K562 (cell line): Measurements from ENCODE around the gene EFHC2. TPM values are rescaled to one million over a fixed set of nuclear protein-coding genes. Genes with fewer than 3 reads are reported as not detected.

Experiments used
- ATAC-seq: fragments of 200-7000 bp; cut with Tn5 transposase; 3 replicates; pipeline ENCODE4 v1.9.1; 2020; ENCODE audit warnings: moderate library complexity
- BruUV-seq: library from RNA; stranded (reverse); fragments of 400-500 nt; replicated peaks from 2 replicates; lab custom pipeline; 2021; lab: Mats Ljungman, UMichigan
- CTCF ChIA-PET: fragments of 300-600 bp; formaldehyde crosslinking; extraction: SDS; loops from one replicate; lab custom pipeline; 2021; ENCODE audit warnings: low intra/inter-chr PET ratio; lab: Yijun Ruan, JAX
- POLR2A ChIA-PET: fragments of 300-600, 350-650 bp; sonication (Branson Sonifier 250); formaldehyde crosslinking; extraction: SDS; loops from one replicate; lab custom pipeline; 2021; ENCODE audit warnings: antibody characterized with exemption, inconsistent platforms; lab: Yijun Ruan, JAX
- DNase-seq, 4 experiments: peaks; one replicate each; pipeline versions ENCODE4 v3.0.0 to v3.0.0-alpha.2; 2011 to 2018; ENCODE audit warnings: low spot score in 3 of 4, mixed read lengths in 3 of 4; ENCODE audit errors: extremely low read depth in 1 of 4
- FAIRE-seq: peaks from 2 replicates; lab custom pipeline; 2011; peaks lifted over from hg19 to GRCh38; lab: Jason Lieb, UNC
- H2AFZ ChIP-seq: 2 replicates; pipeline ENCODE4 v1.6.0; 2011; ENCODE audit warnings: low read depth, low read length, control low read depth, inconsistent platforms
- H3K27ac ChIP-seq: fragments of 200-600 bp; 3 replicates; pipeline ENCODE4 v1.8.0; 2011; ENCODE audit warnings: low read depth, mild to moderate bottlenecking, control low read depth, inconsistent platforms, low read length, moderate library complexity, mixed read lengths; ENCODE audit errors: extremely low read depth
- H3K27me3 ChIP-seq, 2 experiments: fragments of 300-600 bp in 1 of 2; 2 replicates in 1 of 2; 3 replicates in 1 of 2; pipeline versions ENCODE4 v1.6.0 to v1.8.0; 2011; ENCODE audit warnings: inconsistent platforms in 2 of 2, low read length in 2 of 2, mild to moderate bottlenecking in 1 of 2, mixed read lengths in 1 of 2, moderate library complexity in 1 of 2; ENCODE audit not compliant: control insufficient read depth in 2 of 2, insufficient read depth in 2 of 2
- H3K36me3 ChIP-seq: fragments of 300-600 bp; 3 replicates; pipeline ENCODE4 v1.8.0; 2011; ENCODE audit warnings: mild to moderate bottlenecking, low read length, inconsistent platforms; ENCODE audit not compliant: control insufficient read depth, insufficient read depth
- H3K4me1 ChIP-seq, 2 experiments: fragments of 200-600 bp in 1 of 2; replicated peaks in 1 of 2; 2 replicates in 1 of 2; 3 replicates in 1 of 2; pipeline versions ENCODE4 v1.5.1 to v1.8.0; 2011; ENCODE audit warnings: inconsistent platforms in 2 of 2, low read length in 2 of 2, mild to moderate bottlenecking in 1 of 2, mixed read lengths in 1 of 2, moderate library complexity in 1 of 2; ENCODE audit not compliant: control insufficient read depth in 2 of 2, insufficient read depth in 2 of 2
- H3K4me2 ChIP-seq: 2 replicates; pipeline ENCODE4 v1.6.1; 2011; ENCODE audit warnings: low read length, control low read depth, inconsistent platforms, mixed read lengths; ENCODE audit not compliant: insufficient read depth
- H3K4me3 ChIP-seq: fragments of 200-600 bp; sonication (generic), shearing (Covaris generic); 2 replicates; pipeline ENCODE4 v1.5.1; 2016; ENCODE audit warnings: control low read depth, inconsistent platforms
- H3K79me2 ChIP-seq: fragments of 200-600 bp; 3 replicates; pipeline ENCODE4 v1.8.0; 2011; ENCODE audit warnings: low read length, inconsistent platforms; ENCODE audit not compliant: control insufficient read depth, insufficient read depth
- H3K9ac ChIP-seq, 2 experiments: 2 replicates each; pipeline versions ENCODE4 v1.6.0 to v1.6.1; 2011; ENCODE audit warnings: low read depth in 2 of 2, low read length in 2 of 2, control low read depth in 1 of 2, inconsistent platforms in 1 of 2, mild to moderate bottlenecking in 1 of 2, mixed read lengths in 1 of 2; ENCODE audit not compliant: insufficient read depth in 1 of 2
- H3K9me1 ChIP-seq: one replicate; pipeline ENCODE4 v1.6.0; 2011; ENCODE audit warnings: inconsistent platforms, mild to moderate bottlenecking, low read length, moderate library complexity; ENCODE audit not compliant: control insufficient read depth, insufficient read depth
- H3K9me3 ChIP-seq: replicated peaks from 2 replicates; pipeline ENCODE4 v1.5.1; 2011; ENCODE audit warnings: low read depth, low read length, inconsistent platforms; ENCODE audit not compliant: control insufficient read depth, insufficient read depth
- H4K20me1 ChIP-seq: replicated peaks from 2 replicates; pipeline ENCODE4 v1.6.1; 2011; ENCODE audit warnings: low read length, inconsistent platforms, mixed read lengths; ENCODE audit not compliant: control insufficient read depth, insufficient read depth
- CBFA2T2 ChIP-seq: fragments of 450-650 bp; conservative IDR thresholded peaks from 2 replicates; pipeline ENCODE4 v1.6.1; 2017; ENCODE audit warnings: mild to moderate bottlenecking
- CREB1 ChIP-seq, 2 experiments: sonication (generic) in 1 of 2; formaldehyde crosslinking in 1 of 2; IDR thresholded peaks; 2 replicates each; pipeline versions ENCODE4 v1.6.1 to v1.8.0; 2012 to 2022; ENCODE audit warnings: inconsistent platforms in 1 of 2, mild to moderate bottlenecking in 1 of 2, missing genetic modification reagents in 1 of 2, moderate library complexity in 1 of 2
- SMC3 ChIP-seq: conservative IDR thresholded peaks from 2 replicates; pipeline ENCODE4 v1.6.1; 2011; ENCODE audit warnings: low read depth, low read length, improper control_type of control experiment; ENCODE audit not compliant: insufficient read depth
- SRSF9 ChIP-seq: fragments of 200-400 bp; formaldehyde crosslinking; IDR thresholded peaks from 2 replicates; pipeline ENCODE4 v1.6.1; 2017; ENCODE audit warnings: low read depth, low read length, borderline replicate concordance
- TAF1 ChIP-seq: IDR thresholded peaks from 2 replicates; pipeline ENCODE4 v1.6.1; 2011; ENCODE audit warnings: mild to moderate bottlenecking, low read length, moderate library complexity; ENCODE audit not compliant: insufficient read depth, control insufficient read depth, severe bottlenecking; ENCODE audit errors: extremely low read depth
- WGBS: fragments of 100-300 bp; shearing (Covaris generic); methylation state at CpG from one replicate; pipeline ENCODE4 v1.1.6; 2016; ENCODE audit warnings: low coverage, mixed read lengths; ENCODE audit not compliant: insufficient coverage; ENCODE audit errors: missing lambda C conversion rate; 5-methylcytosine and 5-hydroxymethylcytosine counted together
- in situ Hi-C: fragments of 300-500 bp; cut with MboI; formaldehyde crosslinking; loops from 4 replicates; pipeline ENCODE4 v1.15.0; 2018; ENCODE audit warnings: inconsistent platforms, mixed read lengths
- intact Hi-C: fragments of 100-400 bp; cut with micrococcal nuclease; formaldehyde crosslinking; loops from 2 replicates; pipeline ENCODE4 v1.14.2; 2022
- polyA plus RNA-seq, 8 experiments: library from polyadenylated mRNA; depleted of rRNA in 4 of 8; stranded (reverse) in 5 of 8; unstranded in 3 of 8; fragments of >200 nt; fragmentation: Nextera tagmentation in 2 of 8; fragmentation: Illumina TruSeq in 1 of 8; extraction: Ambion mirVana in 2 of 8; extraction: Trizol in 1 of 8; gene quantifications; 2 replicates each; pipeline versions ENCODE4 v1.2.1 to v1.2.3, GENCODE V29; 2011 to 2014; ENCODE audit warnings: inconsistent platforms in 1 of 8, missing spikeins in 1 of 8
- total RNA-seq, 7 experiments: library from RNA; depleted of rRNA in 6 of 7; stranded (reverse); fragments of >200 nt in 6 of 7; fragmentation: Illumina TruSeq in 2 of 7; extraction: Trizol in 2 of 7; gene quantifications; 2 replicates each; pipeline versions ENCODE4 v1.2.1 to v1.2.3, GENCODE V29; 2011 to 2021; ENCODE audit warnings: low replicate concordance in 1 of 7
- TF ChIP-seq, protein P1 (sequence below), 2 experiments: fragments of 450-650 bp in 1 of 2; sonication (generic) in 1 of 2; formaldehyde crosslinking; conservative IDR thresholded peaks; 2 replicates each; pipeline versions ENCODE4 v1.4.0 to v1.8.1; 2020 to 2022; ENCODE audit warnings: mild to moderate bottlenecking in 1 of 2, missing genetic modification reagents in 1 of 2
- TF ChIP-seq, protein P2 (sequence below): sonication (generic); formaldehyde crosslinking; IDR thresholded peaks from 2 replicates; pipeline ENCODE4 v1.8.1; 2023; ENCODE audit warnings: mild to moderate bottlenecking, missing genetic modification reagents
- TF ChIP-seq, protein P3 (sequence below), 2 experiments: fragments of 450-650 bp; formaldehyde crosslinking in 1 of 2; IDR thresholded peaks; 2 replicates each; pipeline versions ENCODE4 v1.4.0 to v1.6.1; 2014 to 2020; ENCODE audit warnings: mild to moderate bottlenecking in 2 of 2, borderline replicate concordance in 1 of 2, low read depth in 1 of 2

EFHC2 gene
- total and polyA plus RNA-seq, 9 of the 15 experiments (the other 6 are each of a cell fraction or from before 2014, with no cell fraction given) = 1.3 to 8.1 (median 3.0) TPM

DNA sequence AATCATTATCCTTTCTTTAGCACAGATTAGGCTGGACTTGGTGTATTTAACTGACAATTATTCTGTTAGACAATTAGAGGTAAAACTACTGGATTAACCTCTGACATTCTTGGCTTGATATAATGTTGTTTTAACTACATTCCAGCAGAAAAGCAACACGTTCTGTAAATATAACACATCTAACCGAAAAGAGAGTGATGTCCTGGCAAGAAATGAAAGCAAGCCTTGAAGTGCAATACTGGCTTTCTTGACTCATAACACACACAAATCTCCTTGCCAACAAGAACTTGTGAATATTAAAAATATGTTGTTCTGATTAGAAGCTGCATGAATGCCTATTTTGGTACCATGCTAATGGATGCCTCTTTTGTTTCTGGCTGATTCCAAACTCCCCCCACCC is 76.4 kb downstream of the EFHC2 start (continued):
- TF ChIP-seq SMC3 = no peak
- TF ChIP-seq TAF1 = no peak
- TF ChIP-seq, all 486 proteins: peak for 0

DNA sequence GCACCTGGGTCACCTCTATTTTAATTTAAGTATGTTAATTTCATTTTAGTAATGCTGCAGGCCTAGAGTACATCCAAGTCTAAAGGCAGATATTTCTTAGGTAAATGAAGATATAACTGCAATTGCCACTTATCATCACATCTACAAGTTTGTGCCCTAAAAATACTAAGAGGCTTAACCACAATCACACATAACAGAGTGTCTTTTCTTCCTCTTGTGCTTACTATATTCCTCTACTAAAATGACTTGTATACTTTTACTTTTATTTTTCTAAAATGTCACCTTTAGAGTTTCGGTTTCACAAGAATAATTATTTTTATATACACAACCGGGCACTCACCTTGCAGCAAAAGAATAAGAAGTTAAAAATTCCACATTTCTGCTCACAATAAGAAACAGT is 77.9 kb downstream of the EFHC2 start:
- intact Hi-C loops (no loop called here), in situ Hi-C loops (no loop called here)
- Histone ChIP-seq H3K4me2 (no peak overlapping the region), H3K36me3 (no peaks in the 10 kb centered on the region), H3K9ac (no peak overlapping the region), H3K27ac (no peak overlapping the region), H3K4me1 (no peaks in the 10 kb centered on the region; a peak in 1 of 5 replicates), H3K79me2 (no peaks in the 10 kb centered on the region), H3K27me3 (no peaks in the 10 kb centered on the region), H3K4me3 (no peak overlapping the region), H3K9me3 (no peaks in the 10 kb centered on the region), H2AFZ (no peak overlapping the region), H4K20me1 (no peaks in the 10 kb centered on the region), H3K9me1 (no peaks in the 10 kb centered on the region)
- FAIRE-seq (no peak), ATAC-seq (no peak), DNase-seq (no peak)
- no TSS peak for BruUV-seq
- POLR2A ChIA-PET = no interaction called here
- 18% methylated on average over 2 of the region's 2 CpGs for WGBS
- CTCF ChIA-PET = no interaction called here
- TF ChIP-seq CBFA2T2 (no peak), CREB1 (IDR thresholded peaks at IDR 0.05) (no peak), CREB1 (CRISPR knock-in tag; IDR thresholded peaks at IDR 0.05) (no peak), SRSF9 (no peak)
- TF ChIP-seq, protein P1, sequence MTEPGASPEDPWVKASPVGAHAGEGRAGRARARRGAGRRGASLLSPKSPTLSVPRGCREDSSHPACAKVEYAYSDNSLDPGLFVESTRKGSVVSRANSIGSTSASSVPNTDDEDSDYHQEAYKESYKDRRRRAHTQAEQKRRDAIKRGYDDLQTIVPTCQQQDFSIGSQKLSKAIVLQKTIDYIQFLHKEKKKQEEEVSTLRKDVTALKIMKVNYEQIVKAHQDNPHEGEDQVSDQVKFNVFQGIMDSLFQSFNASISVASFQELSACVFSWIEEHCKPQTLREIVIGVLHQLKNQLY (CRISPR knock-in tag; conservative IDR thresholded peaks at IDR 0.05) = no peak
- TF ChIP-seq, protein P2, sequence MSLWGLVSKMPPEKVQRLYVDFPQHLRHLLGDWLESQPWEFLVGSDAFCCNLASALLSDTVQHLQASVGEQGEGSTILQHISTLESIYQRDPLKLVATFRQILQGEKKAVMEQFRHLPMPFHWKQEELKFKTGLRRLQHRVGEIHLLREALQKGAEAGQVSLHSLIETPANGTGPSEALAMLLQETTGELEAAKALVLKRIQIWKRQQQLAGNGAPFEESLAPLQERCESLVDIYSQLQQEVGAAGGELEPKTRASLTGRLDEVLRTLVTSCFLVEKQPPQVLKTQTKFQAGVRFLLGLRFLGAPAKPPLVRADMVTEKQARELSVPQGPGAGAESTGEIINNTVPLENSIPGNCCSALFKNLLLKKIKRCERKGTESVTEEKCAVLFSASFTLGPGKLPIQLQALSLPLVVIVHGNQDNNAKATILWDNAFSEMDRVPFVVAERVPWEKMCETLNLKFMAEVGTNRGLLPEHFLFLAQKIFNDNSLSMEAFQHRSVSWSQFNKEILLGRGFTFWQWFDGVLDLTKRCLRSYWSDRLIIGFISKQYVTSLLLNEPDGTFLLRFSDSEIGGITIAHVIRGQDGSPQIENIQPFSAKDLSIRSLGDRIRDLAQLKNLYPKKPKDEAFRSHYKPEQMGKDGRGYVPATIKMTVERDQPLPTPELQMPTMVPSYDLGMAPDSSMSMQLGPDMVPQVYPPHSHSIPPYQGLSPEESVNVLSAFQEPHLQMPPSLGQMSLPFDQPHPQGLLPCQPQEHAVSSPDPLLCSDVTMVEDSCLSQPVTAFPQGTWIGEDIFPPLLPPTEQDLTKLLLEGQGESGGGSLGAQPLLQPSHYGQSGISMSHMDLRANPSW (CRISPR knock-in tag) = no peak
- TF ChIP-seq, protein P3, sequence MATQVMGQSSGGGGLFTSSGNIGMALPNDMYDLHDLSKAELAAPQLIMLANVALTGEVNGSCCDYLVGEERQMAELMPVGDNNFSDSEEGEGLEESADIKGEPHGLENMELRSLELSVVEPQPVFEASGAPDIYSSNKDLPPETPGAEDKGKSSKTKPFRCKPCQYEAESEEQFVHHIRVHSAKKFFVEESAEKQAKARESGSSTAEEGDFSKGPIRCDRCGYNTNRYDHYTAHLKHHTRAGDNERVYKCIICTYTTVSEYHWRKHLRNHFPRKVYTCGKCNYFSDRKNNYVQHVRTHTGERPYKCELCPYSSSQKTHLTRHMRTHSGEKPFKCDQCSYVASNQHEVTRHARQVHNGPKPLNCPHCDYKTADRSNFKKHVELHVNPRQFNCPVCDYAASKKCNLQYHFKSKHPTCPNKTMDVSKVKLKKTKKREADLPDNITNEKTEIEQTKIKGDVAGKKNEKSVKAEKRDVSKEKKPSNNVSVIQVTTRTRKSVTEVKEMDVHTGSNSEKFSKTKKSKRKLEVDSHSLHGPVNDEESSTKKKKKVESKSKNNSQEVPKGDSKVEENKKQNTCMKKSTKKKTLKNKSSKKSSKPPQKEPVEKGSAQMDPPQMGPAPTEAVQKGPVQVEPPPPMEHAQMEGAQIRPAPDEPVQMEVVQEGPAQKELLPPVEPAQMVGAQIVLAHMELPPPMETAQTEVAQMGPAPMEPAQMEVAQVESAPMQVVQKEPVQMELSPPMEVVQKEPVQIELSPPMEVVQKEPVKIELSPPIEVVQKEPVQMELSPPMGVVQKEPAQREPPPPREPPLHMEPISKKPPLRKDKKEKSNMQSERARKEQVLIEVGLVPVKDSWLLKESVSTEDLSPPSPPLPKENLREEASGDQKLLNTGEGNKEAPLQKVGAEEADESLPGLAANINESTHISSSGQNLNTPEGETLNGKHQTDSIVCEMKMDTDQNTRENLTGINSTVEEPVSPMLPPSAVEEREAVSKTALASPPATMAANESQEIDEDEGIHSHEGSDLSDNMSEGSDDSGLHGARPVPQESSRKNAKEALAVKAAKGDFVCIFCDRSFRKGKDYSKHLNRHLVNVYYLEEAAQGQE (IDR thresholded peaks at IDR 0.05; ENCODE audit: borderline replicate concordance) = no peak
- TF ChIP-seq, protein P3 (CRISPR knock-in tag; IDR thresholded peaks at IDR 0.05; ENCODE audit: low read depth) = no peak
